GM21528 (cell line): ENCODE data around the gene SDK1.

Experiments used
- ATAC-seq: cut with Tn5 transposase; IDR thresholded peaks from one replicate; pipeline ENCODE4 v1.9.1; 2021; ENCODE audit warnings: mild to moderate bottlenecking, moderate library complexity; ENCODE audit not compliant: unreplicated experiment, low FRiP score

SDK1 gene

DNA sequence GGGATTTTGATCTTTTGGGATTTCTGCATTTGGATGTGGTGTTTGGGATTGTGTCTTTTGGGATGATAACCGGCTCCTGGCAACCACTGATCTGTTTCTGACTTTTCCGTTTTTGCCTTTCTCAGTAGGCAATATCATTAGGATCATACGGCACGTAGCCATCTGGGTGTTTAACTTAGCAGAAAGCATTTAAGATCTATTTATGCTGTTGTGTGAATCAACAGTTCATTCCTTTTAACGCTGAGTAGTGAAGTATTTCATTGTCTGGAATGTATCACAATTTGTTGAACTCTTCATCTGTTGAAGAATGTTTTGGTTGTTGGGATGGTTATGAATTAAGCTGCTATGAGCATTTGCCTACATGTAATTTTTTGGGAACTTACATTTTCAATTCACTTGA, 459.6 kb downstream of the SDK1 start:
- no peak for ATAC-seq

- no peak for ATAC-seq
These were observed 461.2 kb downstream of the SDK1 start for GRCh38 chr7:3762146-3762831.

- ATAC-seq: no peak
These were observed 467.1 kb downstream of the SDK1 start for GRCh38 chr7:3767917-3768777.

- no peak for ATAC-seq
These were observed 470.9 kb downstream of the SDK1 start for GRCh38 chr7:3771906-3772305.

GRCh38 chr7:3778345-3778744, 477.3 kb downstream of the SDK1 start:
- ATAC-seq: no peak

DNA sequence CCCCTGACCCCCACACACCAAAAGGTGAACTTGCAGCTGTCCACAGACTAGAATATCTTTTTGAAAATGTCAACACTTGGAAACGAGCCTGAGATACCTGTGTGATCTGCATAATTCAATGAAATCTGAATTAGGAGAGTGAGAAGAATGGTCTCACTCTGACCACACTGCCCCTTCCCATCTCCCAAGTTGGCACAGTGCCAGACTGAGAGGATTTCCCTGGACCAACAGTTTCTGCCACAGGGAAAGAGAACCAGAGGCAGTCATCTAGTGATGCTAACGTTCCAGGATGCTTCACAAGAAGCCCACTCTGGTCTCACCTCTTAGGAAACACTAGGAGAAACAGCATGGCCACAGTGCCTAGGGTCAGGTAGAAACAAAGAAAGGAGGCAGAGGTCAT, 479.0 kb downstream of the SDK1 start:
- ATAC-seq: no peak

DNA sequence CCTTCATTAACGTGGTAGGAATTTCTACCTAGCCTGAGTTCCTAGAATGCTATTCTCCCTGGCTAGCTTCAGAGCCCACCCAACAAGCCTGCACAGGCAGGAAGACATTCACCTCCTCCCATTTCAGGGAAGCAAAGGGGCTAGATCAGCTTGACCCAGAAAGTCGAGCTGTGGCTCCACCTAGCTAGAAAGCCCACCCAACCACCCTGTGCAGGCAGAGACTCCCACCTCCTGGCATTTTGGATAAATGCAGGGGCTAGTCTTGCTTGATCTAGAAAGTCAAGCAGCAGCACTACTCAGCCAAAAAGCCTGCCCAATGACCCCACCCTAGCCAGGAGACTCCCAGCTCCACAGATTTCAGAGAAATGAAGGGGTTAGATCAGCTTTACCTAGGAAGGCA, 479.5 kb downstream of the SDK1 start:
- ATAC-seq: no peak

DNA sequence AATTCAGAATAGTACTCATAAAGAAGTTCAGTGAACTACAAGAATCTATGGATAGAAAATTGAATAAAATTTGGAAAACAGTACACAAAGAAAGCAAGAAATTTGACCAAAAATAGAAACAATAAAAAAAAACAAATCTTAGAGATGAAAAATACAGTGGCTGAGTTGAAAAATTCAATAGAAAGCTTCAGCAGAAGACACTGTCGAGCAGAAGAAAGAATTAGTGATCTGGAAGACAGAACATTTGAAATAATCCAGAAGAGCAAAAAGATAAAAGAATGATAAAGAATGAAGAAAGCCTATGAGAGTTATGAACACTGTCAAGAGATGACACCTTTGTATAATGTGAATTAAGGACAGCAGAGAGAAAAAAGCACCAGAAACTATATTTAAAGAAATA, 480.6 kb downstream of the SDK1 start:
- ATAC-seq: no peak

DNA sequence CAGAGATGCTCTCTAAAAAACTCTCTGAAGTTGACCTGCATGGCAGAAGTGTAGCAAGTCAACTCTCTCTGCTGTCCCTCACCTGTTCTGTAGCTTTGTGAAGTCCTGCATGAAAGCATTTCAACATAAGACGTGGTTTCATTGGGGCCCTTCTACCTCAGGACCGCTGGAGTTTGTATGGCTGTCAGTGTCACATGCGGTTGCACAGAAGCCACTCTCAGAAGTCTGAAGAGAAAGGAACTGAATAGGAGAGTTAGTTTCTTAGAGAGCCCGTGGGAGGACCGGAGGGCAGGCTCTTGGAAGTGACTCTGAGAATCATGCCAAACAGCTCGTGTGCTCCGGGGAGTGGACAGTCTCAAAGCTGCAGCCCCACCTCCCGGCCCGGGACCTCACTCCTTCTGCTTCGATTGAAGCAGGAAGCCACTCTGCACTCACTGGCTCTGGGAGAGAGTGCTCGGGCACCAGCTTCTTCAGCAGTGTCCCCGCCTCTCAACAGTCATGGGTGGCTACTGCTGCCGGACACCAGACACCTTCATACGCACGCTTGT, 486.7 kb downstream of the SDK1 start:
- no peak for ATAC-seq

DNA sequence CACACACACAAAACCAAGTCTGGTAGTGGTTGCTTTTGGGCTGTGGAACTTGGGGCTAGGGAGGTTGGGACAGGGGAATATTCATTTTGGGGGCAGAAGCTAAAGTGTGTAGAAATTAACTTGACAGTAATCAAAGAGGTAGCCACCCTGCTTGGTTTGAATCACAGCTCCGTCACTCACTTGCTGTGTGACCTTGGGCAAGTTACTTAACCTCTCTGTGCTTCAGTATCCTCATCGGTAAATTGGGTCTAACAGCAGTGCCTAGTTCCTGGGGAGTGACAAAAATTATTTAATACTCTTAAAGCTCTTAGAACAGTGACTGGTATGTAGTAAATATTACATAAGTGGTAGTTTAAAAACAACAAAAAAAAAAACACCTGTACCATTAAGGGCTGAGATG, 489.8 kb downstream of the SDK1 start:
- no peak for ATAC-seq

DNA sequence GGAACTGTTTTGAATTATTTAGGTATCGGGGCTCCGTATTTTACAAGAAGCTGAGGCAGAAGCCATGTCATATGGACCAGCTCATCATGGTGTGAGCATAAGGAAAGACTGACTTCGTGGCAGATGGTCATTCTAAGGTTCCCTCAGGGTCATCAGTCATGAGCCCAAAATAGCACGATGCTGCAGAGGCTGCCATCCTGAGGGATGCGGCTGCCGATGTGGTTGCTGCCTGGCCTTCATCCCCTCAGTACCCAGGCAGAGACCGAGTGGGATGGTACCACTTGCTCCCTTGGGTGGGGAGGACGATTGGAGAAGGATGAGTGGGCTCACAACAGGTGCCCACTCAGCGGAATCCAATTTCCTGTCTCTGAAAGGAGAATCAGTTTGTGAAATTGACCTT, 490.3 kb downstream of the SDK1 start:
- ATAC-seq: no peak

GRCh38 chr7:3795141-3795540, 494.1 kb downstream of the SDK1 start:
- no peak for ATAC-seq

DNA sequence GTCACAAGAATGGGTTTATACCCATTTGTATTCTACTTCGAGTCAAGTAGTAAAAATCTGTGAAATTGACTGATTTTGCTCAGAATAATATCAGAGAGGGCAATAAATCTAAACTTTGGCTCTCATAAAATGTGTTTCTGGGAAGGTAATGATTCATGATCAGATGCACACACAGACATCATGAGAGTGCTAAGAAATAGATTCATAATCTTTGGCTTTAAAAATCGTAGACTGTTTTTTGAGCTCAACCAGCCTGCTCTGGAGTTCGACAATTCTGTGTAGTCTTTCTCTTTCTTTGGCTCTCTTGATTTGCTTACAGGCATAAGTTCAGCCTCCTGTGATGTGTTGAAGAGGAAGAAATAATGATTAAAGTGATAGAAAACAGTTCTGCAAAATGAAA, 494.7 kb downstream of the SDK1 start:
- no peak for ATAC-seq

- ATAC-seq: no peak
These were observed 504.1 kb downstream of the SDK1 start for GRCh38 chr7:3805151-3805550.

- no peak for ATAC-seq
These were observed 505.5 kb downstream of the SDK1 start for GRCh38 chr7:3806516-3806915.

DNA sequence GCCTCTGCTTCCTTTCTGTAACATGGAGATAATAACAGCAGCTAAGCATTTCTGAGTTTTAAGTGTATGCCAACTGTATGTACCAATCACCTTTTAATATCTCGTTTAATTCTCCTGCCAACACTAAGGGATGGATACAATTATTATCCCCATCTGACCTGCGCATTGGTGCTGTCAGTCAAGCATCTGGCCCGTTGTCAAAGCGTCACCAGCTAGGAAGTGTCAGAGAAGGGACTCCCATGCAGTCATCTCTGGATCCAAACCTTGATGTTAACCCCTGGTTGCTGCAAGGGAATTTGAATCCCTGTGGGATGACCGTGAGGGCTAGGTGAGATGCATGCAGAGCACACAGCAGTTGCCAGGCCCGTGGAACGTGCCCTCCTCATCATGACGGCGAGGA, 506.8 kb downstream of the SDK1 start:
- ATAC-seq: no peak

GRCh38 chr7:3821488-3821887, 520.4 kb downstream of the SDK1 start:
- ATAC-seq: no peak

DNA sequence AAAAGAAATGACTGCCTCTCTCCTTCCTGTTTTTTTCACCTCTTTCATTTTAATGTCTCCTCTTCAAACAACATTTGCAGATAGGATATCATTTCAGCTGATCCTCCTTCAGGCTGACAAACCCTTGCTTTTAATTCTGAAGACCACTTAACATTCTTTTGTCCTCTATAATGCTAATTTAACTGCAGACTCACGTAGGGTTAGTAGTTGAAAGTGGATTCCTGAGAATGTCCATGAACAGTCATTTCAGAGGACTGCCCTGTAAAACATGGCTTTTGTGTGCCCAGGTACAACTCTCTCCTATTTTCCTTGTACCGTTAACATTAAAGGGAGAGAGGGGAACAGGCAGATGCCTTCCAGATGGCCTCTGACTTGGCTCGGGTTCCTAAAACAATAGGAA, 524.4 kb downstream of the SDK1 start:
- no peak for ATAC-seq

- no peak for ATAC-seq
These were observed 531.1 kb downstream of the SDK1 start for GRCh38 chr7:3832199-3832598.

DNA sequence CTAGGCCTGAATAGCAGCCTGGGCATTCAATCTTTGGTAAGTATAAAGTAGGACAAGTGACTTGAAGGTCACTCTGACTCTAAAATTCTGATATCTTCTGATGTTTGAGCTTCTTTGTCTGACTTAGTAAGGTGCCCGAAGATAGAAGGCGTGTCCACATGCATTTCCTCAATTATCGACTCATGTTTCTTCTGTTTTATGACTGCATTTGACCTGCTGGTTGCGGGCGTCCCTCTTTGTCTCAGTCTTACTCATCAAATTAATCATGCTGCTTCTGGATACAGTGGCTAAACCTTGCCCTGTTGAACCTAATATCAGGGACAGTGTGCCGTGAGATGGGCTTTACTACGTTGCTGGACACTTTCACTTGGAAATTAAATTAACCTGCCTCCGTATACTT, 534.1 kb downstream of the SDK1 start:
- no peak for ATAC-seq

- ATAC-seq: no peak
These were observed 535.8 kb downstream of the SDK1 start for GRCh38 chr7:3836855-3837254.
